HUES64 (cell line): ENCODE results near the gene SLC26A5.
"Not testable (repeated sequence)": the region's sequence is repeated elsewhere in the genome, so short reads cannot be mapped to it uniquely, and the experiment has no call there.

Experiments
- H3K27ac ChIP-seq: 2 replicates; pipeline ENCODE4 v1.7.0; 2013; ENCODE audit warnings: low read depth, low read length, inconsistent platforms
- H3K27me3 ChIP-seq: 2 replicates; pipeline ENCODE4 v1.6.1; 2013; ENCODE audit warnings: mild to moderate bottlenecking, low read length; ENCODE audit not compliant: insufficient read depth
- H3K36me3 ChIP-seq: 2 replicates; pipeline ENCODE4 v1.6.1; 2013; ENCODE audit warnings: mild to moderate bottlenecking, low read length; ENCODE audit not compliant: insufficient read depth
- H3K4me1 ChIP-seq: 2 replicates; pipeline ENCODE4 v1.6.1; 2013; ENCODE audit warnings: mild to moderate bottlenecking, low read length, moderate library complexity; ENCODE audit not compliant: insufficient read depth
- H3K4me3 ChIP-seq: 2 replicates; pipeline ENCODE4 v1.5.1; 2013; ENCODE audit warnings: mild to moderate bottlenecking, low read length, moderate library complexity
- H3K9ac ChIP-seq: 2 replicates; pipeline ENCODE4 v1.6.1; 2013; ENCODE audit warnings: mild to moderate bottlenecking, low read depth, low read length
- H3K9me3 ChIP-seq: 2 replicates; pipeline ENCODE4 v1.6.1; 2013; ENCODE audit warnings: low read depth, low read length; ENCODE audit not compliant: insufficient read depth
- WGBS: fragments of 150-250, 120-280 bp; methylation state at CpG from one replicate; pipeline ENCODE4 v1.1.7; 2013; ENCODE audit warnings: missing lambda C conversion rate; 5-methylcytosine and 5-hydroxymethylcytosine counted together

Gene SLC26A5

DNA sequence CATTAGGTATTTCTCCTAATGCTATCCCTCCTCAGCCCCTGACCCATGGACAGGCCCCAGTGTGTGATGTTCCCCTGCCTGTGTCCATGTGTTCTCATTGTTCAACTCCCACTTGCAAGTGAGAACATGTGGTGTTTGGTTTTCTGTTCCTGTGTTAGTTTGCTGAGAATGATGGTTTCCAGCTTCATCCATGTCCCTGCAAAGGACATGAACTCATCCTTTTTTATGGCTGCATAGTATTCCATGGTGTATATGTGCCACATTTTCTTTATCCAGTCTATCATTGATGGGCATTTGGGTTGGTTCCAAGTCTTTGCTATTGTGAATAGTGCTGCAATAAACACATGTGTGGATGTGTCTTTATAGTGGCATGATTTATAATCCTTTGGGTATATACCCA, 46.3 kb downstream of the SLC26A5 start:
- H3K27me3 ChIP-seq, H3K4me3 ChIP-seq, H3K4me1 ChIP-seq, H3K9ac ChIP-seq, H3K27ac ChIP-seq, H3K9me3 ChIP-seq, H3K36me3 ChIP-seq: not testable (repeated sequence)

- Histone ChIP-seq H3K27ac (no peak overlapping the region), H3K9me3 (no peaks in the 10 kb centered on the region), H3K4me3 (no peak overlapping the region), H3K9ac (no peak overlapping the region), H3K27me3 (no peaks in the 10 kb centered on the region), H3K4me1 (no peaks in the 10 kb centered on the region), H3K36me3 (no peaks in the 10 kb centered on the region)
- 52% methylated on average over 2 of the region's 2 CpGs for WGBS
These were observed 47.4 kb downstream of the SLC26A5 start for GRCh38 chr7:103398483-103399127.

- H3K36me3 ChIP-seq, result no peaks in the 10 kb centered on the region
- H3K27me3 ChIP-seq, result no peaks in the 10 kb centered on the region
- H3K4me1 ChIP-seq, result no peaks in the 10 kb centered on the region
- WGBS, result 63% methylated on average over 8 of the region's 8 CpGs
- H3K9ac ChIP-seq, result no peak overlapping the region
- H3K4me3 ChIP-seq, result no peak overlapping the region
- no peak overlapping the region for H3K27ac ChIP-seq
- H3K9me3 ChIP-seq, result no peaks in the 10 kb centered on the region
These were observed 49.5 kb downstream of the SLC26A5 start for GRCh38 chr7:103396471-103396870.

- Histone ChIP-seq H3K9ac (no peak overlapping the region), H3K27ac (no peak overlapping the region), H3K27me3 (no peaks in the 10 kb centered on the region), H3K36me3 (no peaks in the 10 kb centered on the region), H3K9me3 (no peaks in the 10 kb centered on the region), H3K4me3 (no peak overlapping the region), H3K4me1 (no peaks in the 10 kb centered on the region)
- WGBS, result 100% methylated on average over 1 of the region's 1 CpG
These were observed 50.9 kb downstream of the SLC26A5 start for GRCh38 chr7:103395071-103395470.

- H3K36me3 ChIP-seq, result no peaks in the 10 kb centered on the region
- 95% methylated on average over 3 of the region's 4 CpGs for WGBS
- H3K27me3 ChIP-seq, result no peaks in the 10 kb centered on the region
- H3K4me3 ChIP-seq, result no peak overlapping the region
- H3K9ac ChIP-seq, result no peak overlapping the region
- no peak overlapping the region for H3K27ac ChIP-seq
- H3K4me1 ChIP-seq, result no peaks in the 10 kb centered on the region
- H3K9me3 ChIP-seq, result no peaks in the 10 kb centered on the region
These were observed 51.4 kb downstream of the SLC26A5 start for GRCh38 chr7:103394566-103394965.

- H3K27ac ChIP-seq, result no peak overlapping the region
- no peaks in the 10 kb centered on the region for H3K9me3 ChIP-seq
- no peak overlapping the region for H3K9ac ChIP-seq
- no peak overlapping the region for H3K4me3 ChIP-seq
- no peaks in the 10 kb centered on the region for H3K27me3 ChIP-seq
- no peaks in the 10 kb centered on the region for H3K36me3 ChIP-seq
- WGBS, result 92% methylated on average over 2 of the region's 2 CpGs
- H3K4me1 ChIP-seq, result no peaks in the 10 kb centered on the region
These were observed 54.0 kb downstream of the SLC26A5 start for GRCh38 chr7:103391976-103392375.

- no peaks in the 10 kb centered on the region for H3K4me1 ChIP-seq
- H3K36me3 ChIP-seq, result no peaks in the 10 kb centered on the region
- H3K27ac ChIP-seq, result no peak overlapping the region
- no peak overlapping the region for H3K4me3 ChIP-seq
- 95% methylated on average over 5 of the region's 5 CpGs for WGBS
- H3K27me3 ChIP-seq, result no peaks in the 10 kb centered on the region
- no peak overlapping the region for H3K9ac ChIP-seq
- no peaks in the 10 kb centered on the region for H3K9me3 ChIP-seq
These were observed 54.9 kb downstream of the SLC26A5 start for GRCh38 chr7:103391150-103391549.

- Histone ChIP-seq H3K9me3 (no peaks in the 10 kb centered on the region), H3K4me3 (no peak overlapping the region), H3K27ac (no peak overlapping the region), H3K27me3 (no peaks in the 10 kb centered on the region), H3K9ac (no peak overlapping the region), H3K36me3 (no peaks in the 10 kb centered on the region), H3K4me1 (no peaks in the 10 kb centered on the region)
- WGBS, result 91% methylated on average over 3 of the region's 3 CpGs
These were observed 56.7 kb downstream of the SLC26A5 start for GRCh38 chr7:103389263-103389662.

GRCh38 chr7:103388469-103389140, 57.4 kb downstream of the SLC26A5 start:
- Histone ChIP-seq H3K4me1 (no peaks in the 10 kb centered on the region), H3K9me3 (no peaks in the 10 kb centered on the region), H3K9ac (no peak overlapping the region), H3K4me3 (no peak overlapping the region), H3K36me3 (no peaks in the 10 kb centered on the region), H3K27me3 (no peaks in the 10 kb centered on the region), H3K27ac (no peak overlapping the region)
- WGBS, result 96% methylated on average over 3 of the region's 4 CpGs

DNA sequence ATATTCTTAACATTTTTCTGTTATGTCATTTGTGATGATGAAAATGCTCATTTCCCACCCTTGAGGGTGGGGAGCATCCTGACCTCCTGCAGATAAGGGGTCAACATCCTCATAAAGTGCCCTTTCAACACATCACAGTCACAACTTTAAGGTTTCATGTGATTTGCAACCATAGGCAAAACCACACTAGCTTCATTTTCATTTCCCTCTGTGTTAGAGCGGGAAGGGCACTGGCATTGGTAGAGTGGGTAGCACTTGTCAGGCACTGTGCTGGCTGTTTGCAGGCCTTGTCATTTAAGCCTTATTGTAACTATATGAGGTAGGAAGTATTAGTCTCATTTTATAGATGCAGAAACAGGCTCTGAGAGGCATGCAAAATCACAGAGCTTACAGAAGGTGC, 58.8 kb downstream of the SLC26A5 start:
- Histone ChIP-seq H3K9me3 (no peaks in the 10 kb centered on the region), H3K4me3 (no peak overlapping the region), H3K4me1 (no peaks in the 10 kb centered on the region), H3K27ac (no peak overlapping the region), H3K27me3 (no peaks in the 10 kb centered on the region), H3K9ac (no peak overlapping the region), H3K36me3 (no peaks in the 10 kb centered on the region)
- WGBS, result 87% methylated on average over 1 of the region's 1 CpG

GRCh38 chr7:103382032-103382402, 64.0 kb downstream of the SLC26A5 start:
- no peak overlapping the region for H3K4me3 ChIP-seq
- H3K27me3 ChIP-seq, result no peaks in the 10 kb centered on the region
- H3K9me3 ChIP-seq, result no peaks in the 10 kb centered on the region
- 91% methylated on average over 4 of the region's 5 CpGs for WGBS
- H3K36me3 ChIP-seq, result no peaks in the 10 kb centered on the region
- H3K27ac ChIP-seq, result no peak overlapping the region
- no peaks in the 10 kb centered on the region for H3K4me1 ChIP-seq
- H3K9ac ChIP-seq, result no peak overlapping the region
